Mesothelial cell of epicardium (in vitro differentiated cells): ENCODE results near the gene RHOBTB1. TPM values are rescaled to one million over a fixed set of nuclear protein-coding genes. Genes with fewer than 3 reads are reported as not detected.
A peak's percentile ranks its signal among the peaks of the same experiment; 100 is the strongest.

Source experiments
- DNase-seq, 2 experiments: peaks; one replicate each; pipeline ENCODE4 v3.0.0; 2021; ENCODE audit warnings: low spot score in 2 of 2; ENCODE audit not compliant: unreplicated experiment in 2 of 2
- H3K27ac Mint-ChIP-seq: 2 replicates; pipeline ENCODE4 v1.8.0; 2021; ENCODE audit warnings: mixed read lengths
- H3K27me3 Mint-ChIP-seq: 2 replicates; pipeline ENCODE4 v1.8.0; 2021; ENCODE audit warnings: low read depth, mixed read lengths
- H3K36me3 Mint-ChIP-seq: 2 replicates; pipeline ENCODE4 v1.8.0; 2021; ENCODE audit warnings: mixed read lengths
- H3K4me1 Mint-ChIP-seq: 2 replicates; pipeline ENCODE4 v1.8.0; 2021; ENCODE audit warnings: mixed read lengths
- H3K4me3 Mint-ChIP-seq: 2 replicates; pipeline ENCODE4 v1.8.0; 2021; ENCODE audit warnings: mild to moderate bottlenecking, moderate library complexity, mixed read lengths
- H3K9me3 Mint-ChIP-seq: 2 replicates; pipeline ENCODE4 v1.8.0; 2021; ENCODE audit warnings: mixed read lengths
- total RNA-seq: library from RNA; stranded (reverse); gene quantifications from 3 replicates; pipeline ENCODE4 v1.2.1, GENCODE V29; 2021
- TF ChIP-seq, protein P1 (sequence below): fragments of 200-600 bp; sonication (generic); IDR thresholded peaks from one replicate; pipeline ENCODE4 v1.5.0; 2021; ENCODE audit warnings: antibody characterized with exemption; ENCODE audit not compliant: unreplicated experiment

RHOBTB1 gene
- total RNA-seq, 1 donor from 2014 or later: 52.5 TPM

DNA sequence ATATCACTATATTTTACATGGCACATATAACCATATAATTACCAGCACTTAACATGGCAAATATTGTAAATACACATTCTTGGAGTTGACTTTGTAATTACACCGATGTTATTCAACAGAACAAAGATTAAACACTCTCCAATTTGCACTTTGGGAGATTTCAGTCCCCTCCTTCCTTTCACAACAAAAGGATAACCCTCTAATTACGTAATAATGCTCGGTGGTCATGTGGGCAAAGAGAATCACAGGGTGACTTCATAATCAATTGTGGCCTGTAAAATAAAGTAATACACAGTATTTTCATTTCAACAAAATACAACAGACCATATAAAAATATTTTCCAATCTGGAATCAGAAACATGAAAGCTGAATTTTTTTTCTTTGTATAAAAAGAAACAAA, 73.2 kb downstream of the RHOBTB1 start:
- H3K27me3 Mint-ChIP-seq: no peaks in the 10 kb centered on the region
- H3K36me3 Mint-ChIP-seq: peaks cover 35% of the 10 kb centered on the region
- no peak overlapping the region for H3K4me3 Mint-ChIP-seq
- peaks cover 43% of the 10 kb centered on the region for H3K4me1 Mint-ChIP-seq
- TF ChIP-seq, protein P1, sequence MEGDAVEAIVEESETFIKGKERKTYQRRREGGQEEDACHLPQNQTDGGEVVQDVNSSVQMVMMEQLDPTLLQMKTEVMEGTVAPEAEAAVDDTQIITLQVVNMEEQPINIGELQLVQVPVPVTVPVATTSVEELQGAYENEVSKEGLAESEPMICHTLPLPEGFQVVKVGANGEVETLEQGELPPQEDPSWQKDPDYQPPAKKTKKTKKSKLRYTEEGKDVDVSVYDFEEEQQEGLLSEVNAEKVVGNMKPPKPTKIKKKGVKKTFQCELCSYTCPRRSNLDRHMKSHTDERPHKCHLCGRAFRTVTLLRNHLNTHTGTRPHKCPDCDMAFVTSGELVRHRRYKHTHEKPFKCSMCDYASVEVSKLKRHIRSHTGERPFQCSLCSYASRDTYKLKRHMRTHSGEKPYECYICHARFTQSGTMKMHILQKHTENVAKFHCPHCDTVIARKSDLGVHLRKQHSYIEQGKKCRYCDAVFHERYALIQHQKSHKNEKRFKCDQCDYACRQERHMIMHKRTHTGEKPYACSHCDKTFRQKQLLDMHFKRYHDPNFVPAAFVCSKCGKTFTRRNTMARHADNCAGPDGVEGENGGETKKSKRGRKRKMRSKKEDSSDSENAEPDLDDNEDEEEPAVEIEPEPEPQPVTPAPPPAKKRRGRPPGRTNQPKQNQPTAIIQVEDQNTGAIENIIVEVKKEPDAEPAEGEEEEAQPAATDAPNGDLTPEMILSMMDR: no peak
- peak overlapping the region; percentile 96 for H3K27ac Mint-ChIP-seq
- no peak for DNase-seq
- peaks cover 5% of the 10 kb centered on the region for H3K9me3 Mint-ChIP-seq

DNA sequence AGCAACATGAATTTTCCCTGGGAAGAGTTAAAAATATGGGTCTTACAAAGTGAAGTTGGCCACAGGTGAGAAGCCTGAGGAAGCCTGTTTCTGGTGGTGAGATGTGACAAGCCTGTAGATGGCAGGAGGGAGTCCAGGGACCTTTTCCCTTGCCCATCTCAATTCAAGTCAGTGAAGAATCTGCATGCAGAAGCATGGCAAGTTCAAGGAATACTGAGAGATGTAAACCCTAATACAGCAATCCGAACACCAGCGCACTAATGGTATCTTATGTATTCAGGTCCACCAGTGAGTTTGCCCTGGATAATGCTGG, 73.6 kb downstream of the RHOBTB1 start:
- no peak for DNase-seq
- H3K4me3 Mint-ChIP-seq: no peak overlapping the region
- H3K4me1 Mint-ChIP-seq: peaks cover 45% of the 10 kb centered on the region

DNA sequence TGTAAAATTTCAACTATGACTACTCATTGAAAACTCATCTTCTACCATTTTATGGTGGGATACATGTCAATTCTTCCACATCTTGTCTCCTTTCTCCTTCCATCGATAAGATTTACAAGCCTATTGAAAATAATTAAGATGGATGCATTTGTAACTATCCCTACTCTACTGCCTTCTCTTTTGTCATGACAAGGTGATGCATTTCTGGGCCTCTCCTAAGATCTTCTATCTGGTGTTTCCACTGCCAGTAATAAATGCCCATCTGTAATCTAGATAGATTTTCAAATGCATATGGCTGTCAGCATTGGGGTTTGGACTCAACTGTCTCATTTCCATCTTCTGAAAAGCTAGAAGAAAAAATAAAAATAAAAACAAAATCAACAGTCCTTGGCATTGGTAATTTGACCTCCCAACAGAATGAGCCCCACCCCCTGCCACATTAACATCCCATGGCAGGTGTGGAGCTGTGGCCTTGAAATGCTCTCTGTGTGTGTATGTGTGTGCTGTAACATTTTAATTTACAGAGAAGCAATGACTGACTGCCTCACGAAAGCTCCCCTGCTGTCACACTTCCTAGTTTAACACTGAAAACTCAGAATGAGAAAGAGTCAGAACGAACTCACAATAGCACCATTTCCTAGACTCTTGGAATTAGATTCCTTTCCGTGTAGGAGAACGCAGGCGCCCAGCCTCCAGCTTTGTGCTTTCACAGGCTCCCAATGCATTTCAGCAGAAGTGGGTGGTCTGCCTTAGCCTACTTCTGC, 74.2 kb downstream of the RHOBTB1 start:
- Mint-ChIP-seq H3K9me3 (peaks cover 5% of the 10 kb centered on the region), H3K36me3 (peaks cover 33% of the 10 kb centered on the region), H3K4me3 (no peak overlapping the region)

More for the DNA sequence above, 73.6 kb downstream of the RHOBTB1 start:
- Mint-ChIP-seq H3K27me3 (no peaks in the 10 kb centered on the region), H3K27ac (peak overlapping the region; percentile 96), H3K36me3 (peaks cover 34% of the 10 kb centered on the region), H3K9me3 (peaks cover 5% of the 10 kb centered on the region)
- TF ChIP-seq, protein P1: no peak

DNA sequence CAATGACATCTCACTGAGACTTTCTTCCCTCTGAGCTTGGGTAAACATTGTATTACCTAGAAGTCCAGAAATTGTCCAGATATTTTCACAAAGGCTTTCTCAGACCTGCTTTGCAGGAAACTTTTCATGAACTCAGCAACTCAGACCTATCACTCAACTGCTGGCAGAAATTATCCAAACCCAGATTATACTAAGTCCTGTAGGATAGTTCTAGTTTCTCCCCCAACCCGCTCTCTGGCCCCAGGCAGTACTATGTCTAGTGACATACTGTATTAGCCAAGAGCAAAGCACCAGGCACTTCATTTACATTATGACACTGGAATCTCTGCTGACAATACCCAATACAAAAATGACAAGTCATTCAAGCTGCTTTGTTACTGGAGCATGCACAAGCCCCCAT, 75.0 kb downstream of the RHOBTB1 start:
- peaks cover 26% of the 10 kb centered on the region for H3K36me3 Mint-ChIP-seq
- no peaks in the 10 kb centered on the region for H3K27me3 Mint-ChIP-seq
- TF ChIP-seq, protein P1: no peak
- peaks cover 5% of the 10 kb centered on the region for H3K9me3 Mint-ChIP-seq
- H3K4me1 Mint-ChIP-seq: peaks cover 50% of the 10 kb centered on the region
- H3K27ac Mint-ChIP-seq: peak overlapping the region; percentile 69
- DNase-seq: no peak
- H3K4me3 Mint-ChIP-seq: no peak overlapping the region

More for the DNA sequence above, 74.2 kb downstream of the RHOBTB1 start:
- Mint-ChIP-seq H3K27me3 (no peaks in the 10 kb centered on the region), H3K4me1 (peaks cover 49% of the 10 kb centered on the region), H3K27ac (peak overlapping the region; percentile 96)
- DNase-seq: no peak
- TF ChIP-seq, protein P1: no peak

DNA sequence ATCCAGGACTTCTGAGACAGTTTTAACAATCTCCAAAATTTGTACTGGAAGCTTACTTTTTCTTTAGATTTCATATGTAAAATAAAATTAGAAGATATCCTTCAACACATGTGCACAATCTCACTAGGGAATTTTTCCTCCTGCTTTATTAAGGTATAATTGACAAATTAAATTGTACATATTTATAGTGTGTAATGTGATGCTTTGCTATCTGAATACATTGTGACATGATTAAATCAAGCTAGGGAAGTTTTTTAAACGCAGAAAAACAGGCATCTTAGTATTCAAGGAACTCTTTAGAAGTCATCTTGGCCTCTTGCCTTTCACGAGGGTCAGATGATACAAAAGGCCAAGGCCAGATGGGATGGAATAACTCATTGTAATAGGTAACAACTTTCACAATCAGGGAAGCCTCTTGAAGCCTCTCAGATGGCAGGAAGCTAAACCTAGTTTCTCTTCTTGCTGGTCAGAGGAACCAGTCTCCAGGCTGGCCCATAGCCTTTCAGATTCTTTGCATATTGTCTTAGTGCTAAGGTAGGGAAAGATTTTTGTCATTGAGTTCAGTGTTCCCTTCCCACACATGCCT, 78.7 kb downstream of the RHOBTB1 start:
- peaks cover 6% of the 10 kb centered on the region for H3K9me3 Mint-ChIP-seq
- H3K27me3 Mint-ChIP-seq: no peaks in the 10 kb centered on the region
- no peak for DNase-seq
- TF ChIP-seq, protein P1: no peak
- no peak overlapping the region for H3K4me3 Mint-ChIP-seq
- H3K36me3 Mint-ChIP-seq: peaks cover 16% of the 10 kb centered on the region
- H3K4me1 Mint-ChIP-seq: peaks cover 29% of the 10 kb centered on the region
- peak overlapping the region; percentile 41 for H3K27ac Mint-ChIP-seq
